IMR-90 (cell line): ENCODE data around the gene PRKAG1. TPM values are rescaled to one million over a fixed set of nuclear protein-coding genes. Genes with fewer than 3 reads are reported as not detected.

Experiments used
- ATAC-seq: fragments of 200-7000 bp; cut with Tn5 transposase; 2 replicates; pipeline ENCODE4 v1.9.1; 2020; ENCODE audit warnings: low read depth, mild to moderate bottlenecking, moderate library complexity
- BruUV-seq: library from RNA; stranded (reverse); fragments of 400-500 nt; replicated peaks from 2 replicates; lab custom pipeline; 2021; lab: Mats Ljungman, UMichigan
- CTCF ChIA-PET: fragments of 300-600 bp; formaldehyde crosslinking; extraction: SDS; loops from one replicate; lab custom pipeline; 2021; ENCODE audit warnings: antibody characterized with exemption; lab: Yijun Ruan, JAX
- POLR2A ChIA-PET: fragments of 300-600 bp; sonication (Branson Sonifier 250); formaldehyde crosslinking; loops from one replicate; lab custom pipeline; 2022; ENCODE audit warnings: antibody characterized with exemption; ENCODE audit not compliant: unreplicated experiment; lab: Charles Lee
- DNase-seq: peaks from one replicate; pipeline ENCODE4 v3.0.0; 2013
- H2AFZ ChIP-seq: replicated peaks from 2 replicates; pipeline ENCODE3; 2013; ENCODE audit warnings: low read length, mild to moderate bottlenecking; ENCODE audit not compliant: poor library complexity
- H2AK5ac ChIP-seq: 2 replicates; pipeline ENCODE4 v1.6.1; 2013; ENCODE audit warnings: low read depth, low read length, inconsistent platforms
- H2AK9ac ChIP-seq: replicated peaks from 2 replicates; pipeline ENCODE3; 2013; ENCODE audit warnings: mild to moderate bottlenecking, low read depth, low read length, moderate library complexity; ENCODE audit not compliant: poor library complexity
- H2BK120ac ChIP-seq: 2 replicates; pipeline ENCODE4 v1.6.1; 2013; ENCODE audit warnings: low read depth, low read length, inconsistent platforms
- H2BK15ac ChIP-seq: 3 replicates; pipeline ENCODE4 v1.6.1; 2013; ENCODE audit warnings: low read depth, low read length, inconsistent platforms
- H2BK20ac ChIP-seq: 2 replicates; pipeline ENCODE4 v1.6.1; 2013; ENCODE audit warnings: low read depth, mild to moderate bottlenecking, inconsistent platforms, low read length, moderate library complexity
- H2BK5ac ChIP-seq: 2 replicates; pipeline ENCODE4 v1.6.1; 2013; ENCODE audit warnings: mild to moderate bottlenecking, low read depth, low read length, inconsistent platforms; ENCODE audit not compliant: poor library complexity, severe bottlenecking
- H3K14ac ChIP-seq: replicated peaks from 2 replicates; pipeline ENCODE4 v1.6.1; 2013; ENCODE audit warnings: low read depth, low read length, inconsistent platforms
- H3K18ac ChIP-seq: 2 replicates; pipeline ENCODE4 v1.6.1; 2013; ENCODE audit warnings: low read depth, low read length, control low read depth
- H3K23ac ChIP-seq: 2 replicates; pipeline ENCODE4 v1.6.1; 2013; ENCODE audit warnings: low read depth, low read length, inconsistent platforms
- H3K27ac ChIP-seq: 2 replicates; pipeline ENCODE4 v1.5.1; 2013; ENCODE audit warnings: mild to moderate bottlenecking, control low read depth, low read length; ENCODE audit not compliant: insufficient read depth
- H3K27me3 ChIP-seq: 2 replicates; pipeline ENCODE4 v1.6.1; 2013; ENCODE audit warnings: low read length; ENCODE audit not compliant: control insufficient read depth, insufficient read depth
- H3K36me3 ChIP-seq: 2 replicates; pipeline ENCODE4 v1.6.1; 2013; ENCODE audit warnings: low read length, mixed read lengths; ENCODE audit not compliant: control insufficient read depth, insufficient read depth
- H3K4ac ChIP-seq: 2 replicates; pipeline ENCODE4 v1.6.1; 2013; ENCODE audit warnings: low read depth, low read length, inconsistent platforms
- H3K4me1 ChIP-seq: 2 replicates; pipeline ENCODE4 v1.6.1; 2013; ENCODE audit warnings: low read length, mixed read lengths; ENCODE audit not compliant: control insufficient read depth, insufficient read depth
- H3K4me2 ChIP-seq: 2 replicates; pipeline ENCODE4 v1.6.1; 2013; ENCODE audit warnings: low read depth, mild to moderate bottlenecking, control low read depth, low read length, moderate library complexity
- H3K4me3 ChIP-seq: 2 replicates; pipeline ENCODE4 v1.5.1; 2013; ENCODE audit warnings: low read depth, mild to moderate bottlenecking, control low read depth, low read length, moderate library complexity; ENCODE audit not compliant: insufficient read depth
- H3K56ac ChIP-seq: 2 replicates; pipeline ENCODE4 v1.6.1; 2013; ENCODE audit warnings: low read length, inconsistent platforms; ENCODE audit not compliant: insufficient read depth; ENCODE audit errors: extremely low read depth
- H3K79me1 ChIP-seq, 2 experiments: 2 replicates each; pipeline ENCODE4 v1.6.1; 2013; ENCODE audit warnings: low read length in 2 of 2, inconsistent platforms in 1 of 2, low read depth in 1 of 2
- H3K9ac ChIP-seq: 2 replicates; pipeline ENCODE4 v1.6.1; 2013; ENCODE audit warnings: low read depth, low read length, control low read depth
- H3K9me1 ChIP-seq: 2 replicates; pipeline ENCODE4 v1.6.1; 2013; ENCODE audit warnings: low read length, inconsistent platforms; ENCODE audit not compliant: insufficient read depth
- H3K9me3 ChIP-seq: 2 replicates; pipeline ENCODE4 v1.6.1; 2013; ENCODE audit warnings: low read length; ENCODE audit not compliant: control insufficient read depth, insufficient read depth
- H4K20me1 ChIP-seq: 2 replicates; pipeline ENCODE4 v1.6.1; 2013; ENCODE audit warnings: low read length, inconsistent platforms; ENCODE audit not compliant: insufficient read depth
- H4K5ac ChIP-seq: 2 replicates; pipeline ENCODE4 v1.6.1; 2013; ENCODE audit warnings: mild to moderate bottlenecking, low read depth, low read length, control low read depth
- H4K8ac ChIP-seq, 2 experiments: 2 replicates each; pipeline ENCODE4 v1.6.1; 2013; ENCODE audit warnings: low read depth in 2 of 2, low read length in 2 of 2, control low read depth in 1 of 2, inconsistent platforms in 1 of 2
- H4K91ac ChIP-seq: 2 replicates; pipeline ENCODE4 v1.6.1; 2013; ENCODE audit warnings: low read depth, low read length, inconsistent platforms; ENCODE audit not compliant: insufficient read depth
- POLR2A ChIP-seq: IDR thresholded peaks from 2 replicates; pipeline ENCODE4 v1.6.1; 2012; ENCODE audit warnings: mild to moderate bottlenecking, low read depth, low read length
- RFX5 ChIP-seq: IDR thresholded peaks from 2 replicates; pipeline ENCODE4 v1.8.0; 2012; ENCODE audit warnings: low read depth, mild to moderate bottlenecking, low read length, moderate library complexity
- SMC3 ChIP-seq: fragments of 150-350 bp; IDR thresholded peaks from 2 replicates; pipeline ENCODE4 v1.6.1; 2016; ENCODE audit warnings: low read depth, mild to moderate bottlenecking, antibody characterized with exemption, low read length, moderate library complexity
- WGBS, 2 experiments: methylation state at CpG; one replicate each; pipeline versions ENCODE4 v1.1.5 to v1.1.7; 2013; ENCODE audit warnings: missing lambda C conversion rate in 2 of 2; ENCODE audit not compliant: insufficient read length in 1 of 2; ENCODE audit errors: extremely low coverage in 2 of 2; 5-methylcytosine and 5-hydroxymethylcytosine counted together
- dilution Hi-C: fragments of 300-500 bp; cut with HindIII; formaldehyde crosslinking; loops from one replicate; pipeline ENCODE4 v1.14.3; 2018; ENCODE audit warnings: low sequenced_read_pairs; ENCODE audit not compliant: unreplicated experiment
- in situ Hi-C: fragments of 300-500 bp; cut with MboI; formaldehyde crosslinking; loops from 3 replicates; pipeline ENCODE4 v1.14.3; 2019; ENCODE audit warnings: low sequenced_read_pairs, inconsistent platforms, mixed read lengths
- intact Hi-C: fragments of 100-400 bp; cut with micrococcal nuclease; formaldehyde crosslinking; loops from 2 replicates; pipeline ENCODE4 v1.10.0; 2022
- polyA plus RNA-seq, 3 experiments: library from polyadenylated mRNA; depleted of rRNA; stranded (reverse); fragments of >200 nt; gene quantifications; 2 replicates each; pipeline ENCODE4 v1.2.3, GENCODE V29; 2012; ENCODE audit warnings: low replicate concordance in 1 of 3
- total RNA-seq: library from RNA; depleted of rRNA; stranded (reverse); fragments of >200 nt; gene quantifications from 2 replicates; pipeline ENCODE4 v1.2.3, GENCODE V29; 2012

The PRKAG1 gene
- total and polyA plus RNA-seq, 2 of the 4 experiments (the other 2 are of a cell fraction): 81.1 to 106 TPM

- CTCF ChIA-PET: no interaction called here
- dilution Hi-C loops (no loop called here), in situ Hi-C loops (no loop called here), intact Hi-C loops (no loop called here)
- Histone ChIP-seq H3K4ac (no peak overlapping the region), H3K4me2 (no peak overlapping the region), H2AK9ac (no peak overlapping the region), H3K27ac (no peak overlapping the region), H3K14ac (no peak overlapping the region), H3K4me1 (no peaks in the 10 kb centered on the region), H4K5ac (no peak overlapping the region), H3K4me3 (no peak overlapping the region), H3K36me3 (peaks cover 84% of the 10 kb centered on the region), H4K20me1 (peaks cover 16% of the 10 kb centered on the region), H2BK5ac (no peak overlapping the region), H3K79me1 (peaks cover 24 to 64% of the 10 kb centered on the region in 2 experiments), H3K9ac (no peak overlapping the region), H2AK5ac (no peak overlapping the region), H3K18ac (no peak overlapping the region), H3K56ac (no peak overlapping the region), H2BK20ac (no peak overlapping the region), H3K9me1 (no peaks in the 10 kb centered on the region), H2AFZ (no peak overlapping the region), H4K8ac (no peak overlapping the region), H2BK120ac (no peak overlapping the region), H3K9me3 (no peaks in the 10 kb centered on the region), H3K23ac (no peak overlapping the region), H3K27me3 (no peaks in the 10 kb centered on the region), H4K91ac (no peak overlapping the region), H2BK15ac (no peak overlapping the region)
- BruUV-seq: TSS peak; percentile 60
- 97% methylated on average over 19 of the region's 26 CpGs; no CpG with 5 or more reads in 1 of the 2 experiments for WGBS, 2 experiments
- TF ChIP-seq POLR2A (no peak), RFX5 (no peak), SMC3 (no peak)
- ATAC-seq (no peak), DNase-seq (no peak)
- POLR2A ChIA-PET: no interaction called here
Observed at GRCh38 chr12:49026678-49027480, 8.3 kb upstream of the PRKAG1 start.
